LNCaP clone FGC (cell line): ENCODE results near the gene ACRV1.
"Not testable (repeated sequence)": the region's sequence is repeated elsewhere in the genome, so short reads cannot be mapped to it uniquely, and the experiment has no call there.

ENCODE experiments used
- DNase-seq: peaks from one replicate; pipeline ENCODE4 v3.0.0-alpha.2; 2011; ENCODE audit warnings: low read depth
- H3K4me3 ChIP-seq: 2 replicates; pipeline ENCODE4 v1.5.1; 2011; ENCODE audit warnings: mild to moderate bottlenecking, low read depth, low read length, control low read depth
- CTCF ChIP-seq: IDR thresholded peaks from 2 replicates; pipeline ENCODE4 v1.5.1; 2012; ENCODE audit warnings: mild to moderate bottlenecking; ENCODE audit not compliant: control insufficient read depth, insufficient read depth; ENCODE audit errors: extremely low read depth

The ACRV1 gene

GRCh38 chr11:125680747-125681146 lies at the start of gene ACRV1:
ACRV1 (minus strand) TSS chr11:125680847; CDS start chr11:125680780, 67 bp downstream.
- TF ChIP-seq CTCF: no peak
- no peak for DNase-seq
- H3K4me3 ChIP-seq: no peak within 1 kb of the TSS

GRCh38 chr11:125728969-125729368 lies 48.3 kb upstream of the ACRV1 start:
- peak; percentile 34 for DNase-seq
- H3K4me3 ChIP-seq: no peak overlapping the region
- no peak for TF ChIP-seq CTCF

- H3K4me3 ChIP-seq: no peak overlapping the region
- TF ChIP-seq CTCF: peak; percentile 45
- no peak for DNase-seq
Measured at GRCh38 chr11:125724125-125724524, 43.5 kb upstream of the ACRV1 start.

GRCh38 chr11:125720781-125721180 lies 40.1 kb upstream of the ACRV1 start:
- no peak overlapping the region for H3K4me3 ChIP-seq
- TF ChIP-seq CTCF: no peak
- DNase-seq: no peak

GRCh38 chr11:125704686-125705085 lies 24.0 kb upstream of the ACRV1 start:
- not testable (repeated sequence) for H3K4me3 ChIP-seq, DNase-seq

GRCh38 chr11:125701858-125702621 lies 21.4 kb upstream of the ACRV1 start:
- TF ChIP-seq CTCF: no peak
- no peak for DNase-seq
- H3K4me3 ChIP-seq: no peak overlapping the region

GRCh38 chr11:125701018-125701610 lies 20.5 kb upstream of the ACRV1 start:
- H3K4me3 ChIP-seq: no peak overlapping the region
- TF ChIP-seq CTCF: no peak
- no peak for DNase-seq
